NOMO-1 treated with dmso at 0.1 percent for 144 hours (cell line): ENCODE data around the gene CHD5.

Experiments
- DNase-seq: peaks from one replicate; lab custom pipeline; 2025; ENCODE audit not compliant: unreplicated experiment; lab: John Stamatoyannopoulos, UW

CHD5 gene

GRCh38 chr1:6174621-6175410 is 5.3 kb downstream of the CHD5 start:
- DNase-seq, result no peak

GRCh38 chr1:6172549-6172948 is 7.6 kb downstream of the CHD5 start:
- no peak for DNase-seq

- DNase-seq, result no peak
These were observed 8.5 kb downstream of the CHD5 start for GRCh38 chr1:6171548-6172124.

- no peak for DNase-seq
These were observed 9.3 kb downstream of the CHD5 start for GRCh38 chr1:6170742-6171201.

GRCh38 chr1:6170116-6170741 is 9.9 kb downstream of the CHD5 start:
- DNase-seq, result no peak

GRCh38 chr1:6168947-6169586 is 11.1 kb downstream of the CHD5 start:
- DNase-seq, result no peak

- no peak for DNase-seq
These were observed 12.5 kb downstream of the CHD5 start for GRCh38 chr1:6167391-6168303.

- no peak for DNase-seq
These were observed 13.3 kb downstream of the CHD5 start for GRCh38 chr1:6166655-6167390.

DNA sequence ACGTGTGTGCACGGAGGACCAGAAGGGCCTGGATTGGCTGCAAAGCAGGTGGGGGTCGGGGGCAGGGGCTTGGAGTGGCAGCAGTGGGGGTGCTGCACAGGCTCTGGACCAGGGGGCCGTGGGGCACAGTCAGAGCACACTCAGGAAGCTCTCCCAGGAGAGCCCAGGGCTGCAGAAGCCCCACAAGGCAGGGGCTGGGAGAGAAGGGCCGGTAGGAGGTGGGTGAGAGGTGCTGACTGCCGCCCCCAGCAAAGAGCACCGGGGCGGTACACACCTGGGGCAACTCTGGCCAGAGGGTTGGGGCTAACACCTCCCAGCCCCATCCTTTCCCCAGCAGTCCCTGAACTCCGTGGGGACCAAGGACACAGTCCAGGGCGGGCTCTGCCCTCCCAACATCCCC is 13.9 kb downstream of the CHD5 start:
- DNase-seq, result no peak

DNA sequence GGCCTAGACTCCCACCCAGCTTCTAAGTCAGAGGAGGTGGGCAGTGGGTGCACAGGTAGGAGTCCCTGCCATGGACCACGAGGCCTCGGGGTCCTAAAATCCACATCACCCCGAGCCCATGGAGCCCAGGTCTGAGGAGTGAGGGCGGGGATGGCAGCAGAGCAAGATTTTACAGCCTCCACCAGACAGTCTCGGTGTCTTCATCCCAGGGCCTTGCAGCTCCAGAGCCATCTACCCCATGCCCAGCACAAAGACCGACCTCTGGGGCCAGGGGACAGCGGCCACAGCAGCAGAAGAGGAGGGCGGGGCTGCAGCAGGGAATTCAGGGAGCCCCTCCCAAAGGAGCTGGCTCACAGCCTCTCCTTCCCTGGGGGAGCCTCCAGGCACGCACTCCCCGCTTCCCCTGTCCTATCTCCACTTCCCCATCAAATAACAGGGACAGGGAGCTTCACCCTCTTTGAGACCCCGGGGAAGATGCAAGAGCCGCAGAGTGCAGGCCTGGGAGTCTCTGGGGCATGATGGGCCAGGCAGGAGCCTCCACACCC is 14.6 kb downstream of the CHD5 start:
- no peak for DNase-seq

- DNase-seq, result no peak
These were observed 15.1 kb downstream of the CHD5 start for GRCh38 chr1:6165027-6165426.

- DNase-seq, result no peak
These were observed 16.0 kb downstream of the CHD5 start for GRCh38 chr1:6163973-6164617.

GRCh38 chr1:6163191-6163972 is 16.7 kb downstream of the CHD5 start:
- no peak for DNase-seq

GRCh38 chr1:6162773-6163172 is 17.3 kb downstream of the CHD5 start:
- no peak for DNase-seq

DNA sequence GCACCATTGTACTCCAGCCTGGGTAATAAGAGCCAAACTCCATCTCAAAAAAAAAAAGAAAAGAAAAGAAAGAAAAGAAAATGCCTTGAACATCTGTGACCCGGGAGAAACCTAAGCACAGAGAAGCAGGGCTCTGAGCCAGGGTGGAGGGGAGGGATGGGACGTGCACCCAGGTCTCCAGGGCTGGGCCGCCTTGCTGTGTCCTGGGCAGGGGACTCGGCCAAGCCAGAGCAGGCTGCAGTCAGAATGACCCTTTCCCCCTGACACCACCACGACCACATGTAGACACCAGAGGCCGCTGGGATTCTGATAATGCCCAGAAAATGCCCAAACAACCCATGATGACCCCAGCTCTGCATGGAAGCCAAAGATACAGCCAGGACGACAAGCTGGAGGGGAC is 17.8 kb downstream of the CHD5 start:
- DNase-seq, result no peak

GRCh38 chr1:6158181-6158580 is 21.9 kb downstream of the CHD5 start:
- no peak for DNase-seq

DNA sequence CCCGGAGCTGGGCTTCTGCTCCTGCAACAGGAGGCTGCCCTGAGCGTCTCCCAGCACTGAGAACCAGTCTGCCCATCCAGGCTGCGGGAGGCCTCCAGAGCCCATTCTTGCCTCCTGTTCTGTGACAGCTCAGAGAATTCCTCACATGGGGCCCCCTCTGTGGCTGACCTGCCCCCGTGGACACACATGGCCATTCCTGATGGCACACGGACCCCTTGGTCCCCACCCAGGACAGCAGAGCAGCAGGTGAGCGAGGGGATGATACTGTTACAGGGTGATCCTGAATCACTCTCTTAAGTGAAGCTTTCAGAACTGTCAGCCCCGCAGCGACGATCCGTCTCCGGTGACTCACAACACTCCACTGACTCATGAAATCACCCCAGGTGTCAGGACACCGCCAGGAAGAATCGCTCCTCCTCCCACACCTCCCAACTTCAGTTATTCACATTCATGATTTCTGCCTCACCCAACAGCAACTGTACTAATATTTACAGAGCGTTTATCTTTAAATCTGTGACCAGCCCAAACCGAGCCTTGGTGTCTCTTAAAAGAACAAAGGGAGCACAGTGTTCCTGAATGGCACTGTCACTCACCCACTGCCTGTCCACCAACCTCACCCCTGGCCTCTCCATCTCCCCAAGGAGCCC is 22.5 kb downstream of the CHD5 start:
- DNase-seq, result no peak

- no peak for DNase-seq
These were observed 23.0 kb downstream of the CHD5 start for GRCh38 chr1:6157132-6157527.
